Mucosa of gallbladder (tissue), 1 donor: ENCODE measurements around the gene TMPRSS12. TPM values are rescaled to one million over a fixed set of nuclear protein-coding genes. Genes with fewer than 3 reads are reported as not detected.
"Not testable (repeated sequence)": the region's sequence is repeated elsewhere in the genome, so short reads cannot be mapped to it uniquely, and the experiment has no call there.

ENCODE experiments used
- DNase-seq: peaks from one replicate; pipeline ENCODE4 v3.0.0-alpha.2; 2020; ENCODE audit warnings: low spot score
- total RNA-seq: library from RNA; stranded (reverse); gene quantifications from one replicate; pipeline ENCODE4 v1.2.1, GENCODE V29; 2021
- donor health status: DM: no; HTN: no; CAD: no.

Gene TMPRSS12
- total RNA-seq, 1 donor from 2014 or later: not detected

- DNase-seq: no peak
Observed at GRCh38 chr12:50859621-50860310, 17.0 kb downstream of the TMPRSS12 start.

- DNase-seq: no peak
Observed at GRCh38 chr12:50862316-50862715, 19.6 kb downstream of the TMPRSS12 start.

DNA sequence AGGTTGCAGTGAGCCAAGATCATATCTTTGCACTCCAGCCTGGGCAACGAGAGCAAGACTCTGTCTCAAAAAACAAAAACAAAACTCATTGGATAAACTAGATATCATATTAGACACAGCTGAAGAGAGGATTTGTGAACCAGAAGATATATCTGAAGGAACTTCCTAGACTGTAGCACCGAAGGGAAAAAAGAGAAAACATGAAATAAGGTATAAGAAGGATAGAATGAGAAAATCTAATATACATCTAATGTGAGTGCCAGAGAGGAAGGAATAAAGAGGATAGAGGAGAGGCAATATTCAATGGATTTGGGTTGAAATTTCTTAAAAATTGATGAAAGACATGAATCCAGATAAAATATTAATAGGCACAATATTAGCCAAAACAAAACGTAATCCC lies 22.5 kb downstream of the TMPRSS12 start:
- no peak for DNase-seq

DNA sequence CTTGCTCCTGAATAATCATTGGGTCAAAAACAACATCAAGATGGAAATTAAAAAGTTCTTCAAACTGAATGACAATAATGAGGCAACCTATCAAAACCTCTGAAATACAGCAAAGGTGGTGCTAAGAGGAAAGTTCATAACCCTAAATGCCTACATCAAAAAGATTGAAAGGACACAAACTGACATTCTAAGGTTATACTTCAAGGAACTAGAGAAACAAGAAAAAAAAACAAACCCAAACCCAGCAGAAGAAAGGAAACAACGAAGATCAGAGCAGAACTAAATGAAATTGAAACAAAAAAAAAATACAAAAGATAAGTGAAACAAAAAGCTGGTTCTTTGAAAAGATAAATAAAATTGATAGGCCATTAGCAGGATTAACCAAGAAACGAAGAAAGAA lies 26.2 kb downstream of the TMPRSS12 start:
- DNase-seq: not testable (repeated sequence)

DNA sequence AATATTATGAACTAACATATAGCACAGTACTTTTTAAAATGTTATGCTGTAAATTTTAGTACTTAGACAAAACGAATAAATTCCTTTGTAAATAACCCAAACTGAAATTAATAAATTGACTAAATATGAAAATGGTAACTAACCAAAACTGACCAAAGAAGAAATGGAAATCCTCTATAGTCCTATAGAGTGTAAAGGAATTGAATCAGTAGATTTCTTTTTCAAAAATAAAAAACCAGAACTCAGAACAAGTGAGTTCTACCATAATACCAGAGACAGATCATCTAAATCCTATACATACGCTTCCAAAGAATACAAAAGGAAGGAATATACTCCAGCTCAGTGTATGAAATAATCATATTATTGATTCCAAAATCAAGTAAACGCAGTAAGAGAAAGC lies 39.8 kb downstream of the TMPRSS12 start:
- DNase-seq: no peak

DNA sequence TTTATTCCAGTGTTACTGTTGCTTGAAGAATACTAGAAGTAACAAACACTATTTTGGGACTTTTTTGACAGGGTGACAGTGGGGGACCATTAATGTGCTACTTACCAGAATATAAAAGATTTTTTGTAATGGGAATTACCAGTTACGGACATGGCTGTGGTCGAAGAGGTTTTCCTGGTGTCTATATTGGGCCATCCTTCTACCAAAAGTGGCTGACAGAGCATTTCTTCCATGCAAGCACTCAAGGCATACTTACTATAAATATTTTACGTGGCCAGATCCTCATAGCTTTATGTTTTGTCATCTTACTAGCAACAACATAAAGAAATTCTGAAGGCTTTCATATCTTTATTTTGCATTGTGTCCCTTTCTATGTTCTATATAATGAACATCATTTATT lies 44.5 kb downstream of the TMPRSS12 start:
- no peak for DNase-seq

GRCh38 chr12:50888666-50889065 lies 45.9 kb downstream of the TMPRSS12 start:
- DNase-seq: no peak

- no peak for DNase-seq
Observed at GRCh38 chr12:50894241-50894640, 51.5 kb downstream of the TMPRSS12 start.

- no peak for DNase-seq
Observed at GRCh38 chr12:50901685-50902113, 59.0 kb downstream of the TMPRSS12 start.

DNA sequence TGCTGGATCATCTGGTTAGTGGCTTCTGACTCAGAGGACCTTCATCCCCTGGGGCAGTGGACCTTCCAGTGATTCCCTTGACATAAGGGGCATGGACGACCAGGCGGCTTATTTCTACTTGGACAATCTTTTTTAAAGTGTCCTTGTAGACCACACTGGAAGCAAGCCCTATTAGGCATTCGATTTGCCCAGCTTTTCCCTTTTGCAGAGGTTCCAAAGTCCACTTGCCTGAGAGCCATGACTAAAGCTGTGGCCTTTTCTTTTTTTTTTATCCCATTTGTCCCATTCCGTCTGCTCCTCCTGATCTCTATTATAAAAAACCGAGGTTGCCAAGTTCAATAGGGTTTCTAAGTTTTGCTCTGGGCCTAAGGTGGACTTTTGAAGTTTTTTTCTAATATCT lies 65.8 kb downstream of the TMPRSS12 start:
- DNase-seq: peak; percentile 18

- not testable (repeated sequence) for DNase-seq
Observed at GRCh38 chr12:50912361-50912760, 69.6 kb downstream of the TMPRSS12 start.

GRCh38 chr12:50913224-50913623 lies 70.5 kb downstream of the TMPRSS12 start:
- DNase-seq: no peak

DNA sequence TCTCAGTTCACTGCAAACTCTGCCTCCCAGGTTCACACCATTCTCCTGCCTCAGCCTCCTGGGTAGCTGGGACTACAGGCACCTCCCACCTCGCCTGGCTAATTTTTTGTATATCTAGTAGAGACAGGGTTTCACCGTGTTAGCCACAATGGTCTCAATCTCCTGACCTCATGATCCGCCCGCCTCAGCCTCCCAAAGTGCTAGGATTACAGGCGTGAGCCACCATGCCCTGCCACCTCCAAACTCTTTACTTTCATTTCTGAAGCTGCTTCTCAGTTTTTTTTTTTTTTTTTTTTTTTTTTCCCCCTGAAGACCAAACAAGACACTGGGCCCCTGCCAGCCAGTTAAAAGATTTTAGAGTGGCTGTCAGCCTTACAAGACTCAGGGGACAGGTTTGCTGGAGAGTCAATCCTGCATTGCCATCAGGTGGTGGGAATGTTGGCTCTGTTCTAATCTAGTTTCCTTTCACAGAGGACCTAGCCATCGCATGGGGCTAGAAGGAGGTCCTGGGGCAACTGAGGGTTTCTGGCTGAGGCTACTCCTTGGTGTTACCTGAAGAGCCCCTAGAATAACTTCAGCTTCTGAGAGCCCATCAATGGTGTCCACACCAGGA lies 72.3 kb downstream of the TMPRSS12 start:
- no peak for DNase-seq

DNA sequence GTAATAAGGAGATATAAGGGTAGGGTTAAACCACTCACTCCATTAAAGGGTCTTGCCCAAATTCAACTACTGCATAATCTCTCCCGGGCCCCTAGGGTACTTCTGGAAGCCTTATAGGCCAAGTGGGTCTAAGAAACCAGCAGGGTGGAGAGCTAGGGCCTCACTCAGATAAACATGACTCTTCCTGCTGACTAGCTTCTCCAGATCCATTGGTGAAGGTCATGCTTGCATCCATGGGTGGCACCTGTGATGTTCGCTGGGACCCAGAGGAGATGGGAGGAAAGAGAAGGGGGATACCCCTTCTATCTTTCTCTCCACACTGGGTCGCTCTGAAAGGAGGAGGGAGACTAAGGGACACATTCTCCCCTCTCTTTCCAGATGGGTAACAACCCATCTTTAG lies 73.6 kb downstream of the TMPRSS12 start:
- no peak for DNase-seq

DNA sequence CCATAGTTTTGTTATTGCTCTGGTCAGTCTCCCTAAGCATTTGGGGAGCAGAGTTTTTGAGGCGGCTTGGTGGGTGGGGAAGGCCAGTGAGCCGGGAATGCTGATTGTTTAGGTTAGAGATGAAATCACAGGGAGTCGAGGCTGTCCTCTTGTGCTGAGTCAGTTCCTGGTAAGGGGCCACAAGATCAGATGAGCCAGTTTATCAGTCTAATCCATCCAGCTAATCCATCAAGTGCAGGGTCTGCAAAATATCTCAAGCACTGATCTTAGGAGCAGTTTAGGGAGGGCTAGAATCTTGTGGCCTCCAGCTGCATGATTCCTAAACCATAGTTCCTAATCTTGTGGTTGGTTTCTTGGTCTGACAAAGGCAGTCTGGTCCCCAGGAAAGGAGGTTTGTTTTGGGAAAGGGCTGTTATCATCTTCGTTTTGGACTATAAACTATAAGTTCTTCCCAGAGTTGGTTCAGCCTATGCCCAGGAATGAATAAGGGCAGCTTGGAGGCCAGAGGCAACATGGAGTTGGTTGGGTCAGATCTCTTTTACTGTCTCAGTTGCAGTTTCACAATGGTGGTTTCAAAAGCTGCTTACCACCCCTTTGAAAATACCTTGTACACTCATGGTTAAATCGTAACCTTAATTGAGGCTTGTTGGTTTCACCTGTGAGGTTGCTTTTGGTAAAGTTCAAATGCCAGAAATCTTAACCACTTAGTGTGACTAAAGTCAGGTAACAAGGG lies 76.0 kb downstream of the TMPRSS12 start:
- no peak for DNase-seq

GRCh38 chr12:50922820-50923219 lies 80.1 kb downstream of the TMPRSS12 start:
- DNase-seq: peak; percentile 13

GRCh38 chr12:50923361-50924130 lies 80.8 kb downstream of the TMPRSS12 start:
- DNase-seq: no peak

- no peak for DNase-seq
Observed at GRCh38 chr12:50924131-50924438, 81.4 kb downstream of the TMPRSS12 start.

GRCh38 chr12:50924439-50925341 lies 82.0 kb downstream of the TMPRSS12 start:
- DNase-seq: peak; percentile 94

DNA sequence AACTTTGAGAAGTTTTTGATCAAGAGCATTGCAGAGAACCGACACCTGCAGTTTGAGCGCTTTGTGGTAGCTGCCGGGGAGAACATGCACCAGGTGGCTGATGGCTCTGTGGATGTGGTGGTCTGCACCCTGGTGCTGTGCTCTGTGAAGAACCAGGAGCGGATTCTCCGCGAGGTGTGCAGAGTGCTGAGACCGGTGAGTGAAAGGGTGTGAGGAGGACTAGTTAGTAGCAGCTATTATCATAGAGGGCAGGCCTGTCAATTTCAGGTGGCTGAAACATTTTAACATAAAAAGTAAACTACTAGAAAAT lies 82.6 kb downstream of the TMPRSS12 start:
- peak; percentile 10 for DNase-seq

- DNase-seq: no peak
Observed at GRCh38 chr12:50925920-50926319, 83.2 kb downstream of the TMPRSS12 start.
